ENCODE results near the gene BABAM1.

Gene BABAM1

DNA sequence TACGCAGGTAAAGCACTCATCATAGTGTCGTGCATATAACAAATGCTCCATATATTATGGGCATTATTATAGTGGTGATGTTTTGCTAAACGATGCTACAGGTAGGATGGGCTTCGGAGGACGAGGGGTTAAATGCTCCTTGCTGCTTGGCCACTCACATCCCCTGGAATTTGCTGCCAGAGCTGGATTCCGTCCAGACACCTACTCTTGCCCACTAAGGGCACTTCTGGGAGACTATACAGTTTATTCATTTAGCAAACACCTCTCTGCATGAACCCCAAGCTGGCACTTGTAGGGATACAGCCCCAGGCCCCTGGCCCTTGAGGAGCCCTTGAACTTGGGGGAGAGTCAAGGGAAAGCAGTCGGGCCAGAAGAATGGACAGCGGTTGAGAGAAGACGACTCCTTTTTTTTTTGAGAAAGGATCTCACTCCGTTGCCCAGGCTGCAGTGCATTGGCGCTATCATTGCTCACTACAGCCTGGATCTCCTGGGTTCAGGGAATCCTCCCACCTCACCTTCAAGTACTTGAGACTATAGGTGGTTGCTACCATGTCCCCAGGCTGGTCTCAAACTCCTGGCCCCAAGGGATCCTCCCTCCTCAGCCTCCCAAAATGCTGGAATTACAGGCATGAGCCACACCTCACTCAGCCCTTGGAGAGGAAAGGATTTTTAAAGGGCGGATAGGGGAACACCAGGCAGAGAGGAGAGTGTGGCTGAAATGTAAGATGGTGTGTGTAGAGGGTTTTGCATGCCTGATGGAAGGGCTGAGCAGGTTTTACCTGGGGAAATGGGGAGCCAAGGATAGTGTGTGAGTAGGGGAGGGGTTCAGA lies 37.4 kb downstream of the BABAM1 start:
- DNase-seq, result no peak

GRCh38 chr19:17305216-17305516 lies 37.9 kb downstream of the BABAM1 start:
- DNase-seq, result no peak

DNA sequence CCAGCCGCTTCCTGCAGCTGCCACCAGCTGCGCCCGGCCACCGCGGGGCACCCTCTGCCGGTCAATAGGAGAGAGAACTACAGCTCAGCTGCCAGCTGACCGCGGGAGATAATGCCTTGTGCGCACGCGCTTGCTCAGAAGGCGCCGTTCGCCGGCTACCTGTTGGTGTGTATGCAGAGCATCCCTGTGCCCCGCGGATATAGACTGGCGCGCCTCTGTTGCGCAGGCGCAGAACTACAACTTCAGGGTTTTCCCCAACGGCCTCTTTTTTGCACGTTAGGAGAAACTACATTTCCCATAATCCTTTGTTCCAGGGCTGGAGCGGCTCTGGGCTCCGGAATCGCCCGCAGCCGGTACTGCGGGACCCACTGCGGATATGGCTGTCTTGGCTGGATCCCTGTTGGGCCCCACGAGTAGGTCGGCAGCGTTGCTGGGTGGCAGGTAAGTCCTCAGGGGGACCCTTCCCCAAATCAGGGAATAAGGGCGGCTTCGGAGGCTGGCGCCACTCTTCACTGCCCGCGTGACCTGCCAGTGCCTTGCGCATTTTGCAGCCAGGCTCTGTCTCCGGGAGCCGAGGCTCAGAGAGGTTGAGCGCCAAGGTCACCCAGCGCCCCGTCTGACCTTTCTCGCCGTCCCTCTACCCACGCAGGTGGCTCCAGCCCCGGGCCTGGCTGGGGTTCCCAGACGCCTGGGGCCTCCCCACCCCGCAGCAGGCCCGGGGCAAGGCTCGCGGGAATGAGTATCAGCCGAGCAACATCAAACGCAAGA lies 38.5 kb downstream of the BABAM1 start, which contains the start of gene MRPL34:
Gene MRPL34 (plus strand): TSS at position 356 of the 768 bp plus-strand sequence. CDS start 21 bp downstream, at position 377.
- peak; percentile 100 for DNase-seq

DNA sequence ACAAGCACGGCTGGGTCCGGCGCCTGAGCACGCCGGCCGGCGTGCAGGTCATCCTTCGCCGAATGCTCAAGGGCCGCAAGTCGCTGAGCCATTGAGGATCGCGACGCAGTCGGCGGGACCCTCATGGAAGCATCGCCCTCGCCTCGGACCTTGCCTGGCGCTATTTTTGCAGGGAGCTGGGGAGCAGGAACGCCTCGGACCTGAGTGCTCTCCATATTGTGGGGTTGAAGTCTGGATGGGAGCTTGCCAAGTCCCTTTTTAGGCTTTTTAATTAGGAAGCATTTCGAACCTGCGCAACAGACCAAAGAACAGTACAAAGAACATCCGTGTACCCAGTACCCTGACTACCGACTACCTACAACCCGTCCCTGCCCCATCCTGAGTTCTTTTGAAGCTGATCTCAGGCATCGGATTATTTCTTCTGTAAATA lies 39.1 kb downstream of the BABAM1 start:
- DNase-seq, result peak; percentile 37

- DNase-seq, result no peak
Observed at GRCh38 chr19:17307876-17308377, 40.7 kb downstream of the BABAM1 start.

DNA sequence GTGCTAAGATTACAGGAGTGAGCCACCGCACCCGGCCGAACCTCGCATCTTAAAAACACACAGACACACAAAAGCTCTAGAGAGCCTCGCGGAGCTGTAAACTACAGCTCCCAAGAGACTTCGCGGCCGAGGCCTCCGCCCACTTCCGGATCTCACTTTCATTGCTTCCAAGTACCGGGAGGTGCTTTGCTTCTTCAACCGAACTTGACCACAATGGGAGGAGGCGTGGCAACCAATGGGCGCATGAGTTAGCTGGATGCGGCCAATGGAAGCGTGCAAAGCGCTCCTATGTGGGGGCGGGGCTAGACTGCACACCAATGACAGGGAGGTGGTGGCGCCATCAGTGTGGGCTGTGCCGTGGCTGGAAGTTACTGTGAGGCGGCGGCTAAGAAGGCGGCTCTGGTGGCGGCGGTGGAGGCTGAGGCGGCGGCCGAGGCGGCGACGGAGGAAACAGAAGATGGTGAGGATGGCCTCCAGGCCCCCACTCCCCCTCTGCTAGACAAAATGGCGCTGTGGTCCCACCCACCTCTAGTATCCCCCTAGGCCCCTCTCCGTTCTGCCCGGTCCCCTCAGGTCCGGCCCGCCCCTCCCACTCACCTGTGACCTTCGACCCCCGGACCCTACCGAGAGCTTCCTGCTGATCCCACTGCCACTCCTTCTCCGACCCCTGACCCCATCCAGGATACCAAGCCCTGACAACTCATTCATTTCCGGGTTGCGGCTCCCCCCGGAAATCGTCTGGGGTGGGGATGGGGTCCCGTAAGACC lies 42.1 kb downstream of the BABAM1 start, which contains the start of gene DDA1:
Gene DDA1 (plus strand): TSS at position 366 of the 767 bp plus-strand sequence. CDS start 92 bp downstream, at position 458.
- DNase-seq, result peak; percentile 99

DNA sequence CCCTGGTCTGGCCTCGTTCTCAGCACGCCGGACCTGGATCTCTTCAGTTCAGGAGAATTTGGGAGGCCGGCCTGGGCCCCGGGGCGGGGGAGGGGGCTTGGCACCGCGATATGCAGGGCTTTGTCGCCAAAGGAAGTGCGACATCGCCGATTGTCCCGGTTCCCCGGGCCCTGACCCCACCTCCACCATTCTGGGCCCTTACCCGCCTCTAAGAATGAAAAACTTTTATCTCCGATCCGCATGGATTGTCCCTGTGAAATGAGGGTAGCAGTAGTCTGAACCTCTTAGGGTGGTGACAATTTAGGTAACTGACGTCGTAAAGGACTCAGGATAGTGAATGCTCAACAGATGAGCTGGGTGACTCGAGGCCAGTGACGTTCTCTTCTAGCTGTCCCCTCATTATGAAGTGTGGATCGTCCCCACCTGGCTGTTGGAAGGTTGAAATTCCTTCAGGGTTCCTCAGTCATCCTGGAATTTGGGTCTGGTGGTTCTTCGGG lies 42.8 kb downstream of the BABAM1 start:
- no peak for DNase-seq

DNA sequence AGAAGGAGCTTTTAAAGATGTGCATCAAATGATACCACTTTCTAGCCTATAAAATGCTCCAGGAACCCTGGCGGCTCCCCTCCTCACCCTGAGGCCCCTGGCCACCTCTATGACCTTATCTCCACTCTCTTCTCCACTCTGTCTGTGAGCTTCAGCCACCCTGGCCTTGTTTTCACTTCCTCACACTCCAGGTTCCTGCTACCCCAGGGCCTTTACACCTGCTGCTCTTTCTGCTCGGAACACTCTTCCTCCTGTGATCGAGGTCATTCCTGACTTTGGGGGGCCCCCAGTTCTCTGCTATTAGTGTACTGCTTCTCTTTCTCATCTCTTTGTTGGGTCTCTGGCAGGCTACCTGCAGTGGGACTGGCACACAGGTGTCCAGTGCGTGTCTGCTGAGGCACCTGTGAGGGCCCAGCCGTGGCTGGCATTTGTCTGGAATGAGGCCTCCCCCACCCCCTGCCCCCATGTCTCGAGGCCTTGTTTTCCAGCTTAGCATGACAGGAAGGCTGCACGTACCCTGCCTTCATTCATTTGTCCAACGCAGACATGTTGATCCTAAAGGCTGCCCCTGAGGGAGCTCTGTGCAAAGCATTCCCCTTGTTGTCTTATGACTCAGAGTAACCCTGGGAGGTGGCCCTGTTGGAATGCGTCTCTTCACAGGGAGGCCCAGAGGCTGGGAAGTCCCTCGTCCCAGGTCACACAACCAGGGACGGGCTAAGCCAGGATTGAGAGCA lies 44.4 kb downstream of the BABAM1 start:
- no peak for DNase-seq

GRCh38 chr19:17312189-17313113 lies 45.2 kb downstream of the BABAM1 start:
- DNase-seq, result no peak

- DNase-seq, result no peak
Observed at GRCh38 chr19:17314007-17314593, 46.9 kb downstream of the BABAM1 start.

GRCh38 chr19:17318966-17319365 lies 51.7 kb downstream of the BABAM1 start:
- no peak for DNase-seq

GRCh38 chr19:17319473-17320238 lies 52.4 kb downstream of the BABAM1 start:
- DNase-seq, result no peak

- DNase-seq, result no peak
Observed at GRCh38 chr19:17320435-17320834, 53.2 kb downstream of the BABAM1 start.

GRCh38 chr19:17321655-17322489 lies 54.6 kb downstream of the BABAM1 start:
- no peak for DNase-seq

DNA sequence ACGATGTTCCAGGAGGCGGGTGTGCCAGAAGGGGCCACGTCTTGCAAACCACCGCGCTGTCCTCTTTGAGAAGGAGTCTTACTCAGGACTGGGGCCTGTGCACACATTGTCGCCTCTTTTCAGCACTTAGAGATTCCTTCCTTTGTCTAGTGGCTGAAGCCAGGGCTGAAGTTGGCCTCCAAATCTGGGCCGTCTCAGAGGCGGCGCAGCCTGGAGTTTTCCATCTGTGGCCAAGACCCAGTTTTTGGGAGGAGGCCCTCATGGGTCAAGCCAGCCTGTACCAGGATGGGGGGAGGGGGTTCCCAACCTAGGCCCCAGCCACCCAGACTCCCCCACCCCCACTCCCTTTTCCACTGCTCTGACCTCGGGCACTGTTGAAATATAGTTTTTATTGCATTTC lies 55.6 kb downstream of the BABAM1 start:
- no peak for DNase-seq

GRCh38 chr19:17323300-17323963 lies 56.2 kb downstream of the BABAM1 start:
- DNase-seq, result no peak

DNA sequence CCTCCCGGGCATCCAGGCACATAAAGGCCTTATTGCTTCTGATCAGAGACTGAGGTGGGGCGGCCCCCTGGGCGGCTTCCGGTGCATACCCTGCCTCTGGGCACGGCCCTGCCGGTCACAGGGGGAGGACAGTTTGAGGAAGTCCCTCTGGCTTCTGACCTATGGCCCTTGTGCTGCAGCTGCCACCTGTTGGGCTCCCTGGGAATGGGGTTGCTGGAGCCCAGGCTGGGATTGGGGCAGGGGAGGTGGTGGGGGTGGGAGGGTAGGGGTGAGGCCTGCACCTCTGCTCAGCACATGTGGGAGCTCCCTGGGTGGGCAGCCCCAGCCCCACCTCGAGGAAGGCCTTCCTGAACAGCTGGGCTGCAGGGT lies 56.7 kb downstream of the BABAM1 start:
- DNase-seq, result no peak

Data from NCI-H2171 treated with DMSO at 0.1 percent for 48 hours (cell line).